Activated CD4-positive, alpha-beta T cell treated with anti-CD3 and anti-CD28 coated beads for 48 hours (primary cell): Measurements from ENCODE around the gene FBH1.
"Not testable (repeated sequence)": the region's sequence is repeated elsewhere in the genome, so short reads cannot be mapped to it uniquely, and the experiment has no call there.

ENCODE experiments used
- DNase-seq: peaks from one replicate; pipeline ENCODE4 v3.0.0-alpha.2; 2020

Gene FBH1

DNA sequence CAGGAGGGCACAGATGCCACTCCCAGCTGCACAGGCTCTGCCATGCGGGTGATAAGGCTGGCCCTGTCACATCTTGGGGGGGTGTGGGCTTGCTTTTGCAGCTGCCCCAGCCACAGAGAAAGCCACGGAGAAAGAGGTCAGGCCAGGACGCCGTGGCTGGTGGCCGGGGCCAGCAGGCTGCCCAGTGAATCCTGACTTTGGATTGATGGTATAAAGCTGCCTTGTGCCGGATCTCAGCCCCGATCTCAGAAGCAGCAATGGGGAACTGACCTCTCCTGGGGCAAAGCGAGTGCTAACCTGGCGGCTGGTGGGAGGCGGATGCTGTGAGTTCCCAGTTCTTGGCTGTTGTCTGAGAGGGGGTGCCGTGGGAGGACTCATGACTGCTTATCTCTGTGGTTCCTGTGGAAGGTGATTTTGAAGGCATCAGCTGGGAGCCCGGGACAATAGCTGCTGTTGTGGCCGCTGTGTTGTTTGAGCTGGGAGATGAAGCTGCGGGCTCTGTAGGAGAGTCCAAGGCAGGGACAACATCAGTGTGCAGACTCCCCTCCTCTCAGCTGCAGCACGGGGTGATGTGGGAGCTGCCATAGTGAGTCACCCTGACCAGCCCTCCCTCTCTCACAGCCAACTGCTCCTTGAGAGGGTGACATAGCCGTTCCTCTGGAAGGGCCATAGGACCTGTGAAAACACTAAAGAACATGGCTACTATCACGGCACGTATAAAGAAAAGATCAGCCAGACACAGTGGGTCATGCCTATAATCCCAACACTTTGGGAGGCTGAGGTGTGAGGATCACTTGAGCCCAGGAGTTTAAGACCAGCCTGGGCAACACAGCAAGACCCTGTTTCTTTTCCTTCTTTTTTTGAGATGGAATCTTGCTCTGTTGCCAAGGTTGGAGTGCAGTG lies 70.3 kb downstream of the FBH1 start:
- no peak for DNase-seq

- not testable (repeated sequence) for DNase-seq
Observed at GRCh38 chr10:5960973-5961275, 70.9 kb downstream of the FBH1 start.

GRCh38 chr10:5961405-5962100 lies 71.5 kb downstream of the FBH1 start:
- no peak for DNase-seq

DNA sequence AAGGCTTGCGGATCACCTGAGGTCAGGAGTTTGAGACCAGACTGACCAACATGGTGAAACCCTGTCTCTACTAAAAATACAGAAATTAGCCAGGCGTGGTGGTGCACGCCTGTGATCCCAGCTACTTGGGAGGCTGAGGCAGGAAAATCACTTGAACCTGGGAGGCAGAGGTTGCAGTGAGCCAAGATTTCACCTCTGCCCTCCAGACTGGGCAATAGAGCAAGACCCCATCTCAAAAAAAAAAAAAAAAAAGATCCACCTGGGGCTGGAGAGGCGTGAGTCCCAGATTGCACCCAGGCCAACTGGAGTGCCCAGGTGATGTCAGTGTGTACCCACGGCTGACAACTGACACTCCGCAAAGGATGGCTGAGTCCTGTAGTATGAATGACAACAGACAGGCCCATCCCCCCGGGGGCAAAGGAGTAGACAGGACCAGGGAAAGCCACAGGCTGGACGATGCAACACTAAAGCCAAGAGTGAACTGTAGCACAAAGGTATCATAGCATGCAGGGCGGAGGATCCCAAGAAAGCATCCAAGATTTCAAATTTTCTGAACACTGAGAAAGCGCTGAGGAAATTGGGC lies 72.4 kb downstream of the FBH1 start:
- DNase-seq, result not testable (repeated sequence)

- DNase-seq, result no peak
Observed at GRCh38 chr10:5963071-5963470, 73.0 kb downstream of the FBH1 start.

- DNase-seq, result no peak
Observed at GRCh38 chr10:5963591-5963990, 73.5 kb downstream of the FBH1 start.

- no peak for DNase-seq
Observed at GRCh38 chr10:5964736-5965135, 74.7 kb downstream of the FBH1 start.

- no peak for DNase-seq
Observed at GRCh38 chr10:5965266-5965665, 75.2 kb downstream of the FBH1 start.

GRCh38 chr10:5968037-5968680 lies 78.1 kb downstream of the FBH1 start:
- no peak for DNase-seq

DNA sequence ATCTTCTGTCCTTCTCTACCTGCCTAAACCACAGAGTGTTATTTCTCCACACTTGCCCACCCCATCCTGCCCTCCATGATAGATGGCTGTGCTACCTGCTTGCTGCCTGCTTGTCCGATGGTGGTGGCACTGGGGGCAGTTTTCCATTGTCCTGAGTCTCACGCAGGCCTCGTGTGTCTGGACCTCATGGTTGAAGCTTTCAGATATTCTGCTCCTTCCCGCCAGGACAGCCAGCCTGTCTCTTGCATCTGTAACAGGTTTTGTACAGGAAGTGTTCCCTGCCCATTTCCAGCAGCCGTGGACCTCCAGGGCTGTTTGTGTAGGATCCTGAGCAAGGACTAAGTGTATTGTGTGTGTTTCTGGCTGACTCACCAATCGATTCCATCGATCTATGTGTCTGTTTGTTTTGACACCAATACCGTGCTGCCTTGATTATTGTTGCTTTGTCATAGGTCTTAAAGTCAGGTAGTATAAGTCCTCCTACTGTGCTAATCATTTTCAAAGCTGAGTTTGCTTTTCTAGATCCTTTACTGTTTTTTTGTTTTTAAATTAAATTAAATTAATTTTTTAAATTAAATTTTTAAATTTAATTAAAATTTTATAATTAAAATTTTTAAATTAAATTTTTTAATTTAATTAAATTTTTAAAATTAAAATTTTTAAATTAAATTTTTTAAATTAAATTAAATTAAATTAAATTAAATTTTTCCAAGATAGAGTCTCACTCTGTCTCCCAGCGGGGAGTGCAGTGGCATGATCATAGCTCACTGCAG lies 78.8 kb downstream of the FBH1 start:
- DNase-seq, result no peak

- no peak for DNase-seq
Observed at GRCh38 chr10:5970066-5970465, 80.0 kb downstream of the FBH1 start.

DNA sequence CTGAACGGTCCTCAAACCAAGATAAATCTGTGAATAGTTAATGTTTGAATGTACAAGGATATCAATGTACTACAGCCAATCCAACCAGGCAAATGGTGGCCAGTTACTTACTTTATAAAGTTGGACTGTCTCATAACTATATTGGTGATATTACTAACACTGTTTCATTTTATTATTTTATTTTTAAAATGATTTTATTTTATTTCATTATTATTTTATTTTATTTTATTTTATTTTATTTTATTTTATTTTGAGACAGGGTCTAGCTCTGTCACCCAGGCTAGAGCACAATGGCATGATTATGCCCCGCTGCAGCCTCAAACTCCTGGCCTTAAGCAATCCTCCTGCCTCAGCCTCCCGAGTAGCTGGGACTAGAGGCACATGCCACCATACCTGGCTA lies 80.5 kb downstream of the FBH1 start:
- no peak for DNase-seq

GRCh38 chr10:5971315-5971832 lies 81.3 kb downstream of the FBH1 start:
- peak; percentile 43 for DNase-seq

- no peak for DNase-seq
Observed at GRCh38 chr10:5971886-5972285, 81.8 kb downstream of the FBH1 start.

DNA sequence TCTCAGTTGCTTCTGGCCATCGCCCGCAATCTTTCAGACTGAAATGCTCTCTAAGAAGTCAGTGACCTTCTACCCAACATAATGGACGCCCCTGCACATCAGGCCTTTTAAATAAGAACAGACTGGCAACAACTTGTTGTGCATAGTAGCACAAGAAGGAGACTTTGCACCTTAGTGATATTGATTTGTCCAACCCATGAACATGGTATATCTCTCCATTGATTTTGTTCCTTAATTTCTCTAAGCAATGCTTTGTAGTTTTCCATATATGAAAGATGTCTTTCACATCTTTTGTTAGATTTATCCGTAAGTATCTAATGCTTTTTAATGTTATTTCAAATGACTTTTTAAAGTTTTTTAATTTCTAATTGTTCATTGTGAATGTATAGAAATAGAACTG lies 83.0 kb downstream of the FBH1 start:
- no peak for DNase-seq

- peak; percentile 76 for DNase-seq
Observed at GRCh38 chr10:5975641-5976473, 85.8 kb downstream of the FBH1 start.

DNA sequence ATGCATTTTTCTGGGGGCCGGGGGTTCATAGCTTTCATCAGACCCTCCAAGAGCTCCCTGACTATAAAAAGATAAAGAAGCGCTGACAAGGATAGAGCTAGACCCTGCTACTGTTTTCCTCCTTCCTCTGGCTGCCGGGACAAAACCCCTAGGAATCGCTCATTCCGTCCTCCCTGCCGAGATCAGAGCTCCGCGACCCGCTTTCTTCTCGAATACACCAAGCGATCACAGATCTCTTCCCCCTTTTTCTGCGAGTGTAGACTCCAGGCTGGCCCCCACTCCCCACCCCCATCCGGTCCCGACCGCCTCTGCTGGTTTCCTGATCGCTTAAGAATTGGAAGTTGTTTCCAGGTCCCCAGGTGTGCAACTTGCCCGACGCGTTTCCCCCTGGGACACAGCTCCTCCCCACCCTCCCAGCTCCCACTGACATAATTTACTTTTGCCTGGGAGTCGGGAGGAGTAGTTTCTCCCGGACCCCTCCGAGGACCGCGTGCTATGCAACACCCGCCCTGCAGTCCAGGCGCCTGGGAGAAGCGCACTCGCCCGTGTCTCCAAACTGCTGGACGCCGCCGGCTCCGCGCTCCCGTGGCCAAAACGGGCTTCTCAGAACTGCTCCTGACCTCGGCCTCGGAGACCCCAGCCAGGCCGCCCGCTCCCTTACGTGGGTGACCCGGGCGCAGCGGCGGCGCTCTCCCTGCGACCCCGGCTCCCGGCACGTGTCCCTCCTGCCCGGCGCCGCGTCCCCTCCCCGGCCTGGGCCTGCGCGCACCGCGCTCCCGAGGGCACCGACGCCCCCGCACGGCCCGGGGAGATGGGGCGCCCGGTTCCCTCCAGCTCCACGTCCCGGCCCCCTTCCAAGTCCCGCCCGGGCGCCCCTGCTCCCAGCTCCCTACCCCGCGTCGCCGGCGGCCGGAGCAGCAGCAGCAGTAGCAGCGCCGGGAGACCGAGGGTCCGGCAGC lies 86.7 kb downstream of the FBH1 start:
- peak; percentile 63 for DNase-seq

- DNase-seq, result peak; percentile 93
Observed at GRCh38 chr10:5977471-5978229, 87.6 kb downstream of the FBH1 start, which contains the start of gene IL15RA. Gene IL15RA (minus strand): TSS chr10:5977543. CDS start chr10:5977492, 51 bp downstream.

DNA sequence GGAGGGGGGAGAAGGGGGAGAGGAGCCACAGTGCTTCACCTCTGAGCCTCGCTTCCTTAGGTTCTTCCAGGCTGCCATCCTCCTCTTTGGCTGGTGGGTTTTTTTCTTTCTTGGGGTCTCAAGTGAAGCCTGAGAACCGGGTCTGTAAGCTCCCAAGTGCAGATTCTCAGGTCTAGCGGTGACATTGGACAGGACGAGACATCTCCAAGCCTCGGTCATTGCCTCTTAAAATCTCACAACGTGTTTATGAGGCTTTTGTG lies 88.1 kb downstream of the FBH1 start:
- DNase-seq, result no peak

GRCh38 chr10:5981529-5981928 lies 91.5 kb downstream of the FBH1 start:
- DNase-seq, result no peak
